ENCODE data around the gene PACS1.

PACS1 gene

GRCh38 chr11:66288671-66289547, 218.8 kb downstream of the PACS1 start, which contains the start of gene YIF1A:
Gene YIF1A (minus strand): TSS chr11:66289143. CDS start chr11:66288985, 158 bp downstream.
- DNase-seq (ENCODE audit: low read depth, low spot score) = peak; percentile 97

- peak; percentile 71 for DNase-seq (ENCODE audit: low read depth, low spot score)
Measured at GRCh38 chr11:66289548-66290329, 219.7 kb downstream of the PACS1 start.

GRCh38 chr11:66290330-66290621, 220.2 kb downstream of the PACS1 start:
- no peak for DNase-seq (ENCODE audit: low read depth, low spot score)

GRCh38 chr11:66291303-66291705, 221.2 kb downstream of the PACS1 start:
- no peak for DNase-seq (ENCODE audit: low read depth, low spot score)

GRCh38 chr11:66291706-66292542, 221.9 kb downstream of the PACS1 start, which contains the start of gene TMEM151A:
Gene TMEM151A (plus strand): TSS chr11:66291894. CDS start chr11:66292014, 120 bp downstream.
- DNase-seq (ENCODE audit: low read depth, low spot score) = no peak

GRCh38 chr11:66292543-66293332, 222.7 kb downstream of the PACS1 start:
- no peak for DNase-seq (ENCODE audit: low read depth, low spot score)

- DNase-seq (ENCODE audit: low read depth, low spot score) = no peak
Measured at GRCh38 chr11:66293352-66293751, 223.3 kb downstream of the PACS1 start.

- DNase-seq (ENCODE audit: low read depth, low spot score) = no peak
Measured at GRCh38 chr11:66293777-66294625, 223.9 kb downstream of the PACS1 start.
